GM18502 (cell line): ENCODE measurements around the gene FAM222B.
A peak's percentile ranks its signal among the peaks of the same experiment; 100 is the strongest.
"Not testable (repeated sequence)": the region's sequence is repeated elsewhere in the genome, so short reads cannot be mapped to it uniquely, and the experiment has no call there.

ENCODE experiments used
- ATAC-seq: cut with Tn5 transposase; IDR thresholded peaks from one replicate; pipeline ENCODE4 v1.9.1; 2021; ENCODE audit warnings: mild to moderate bottlenecking; ENCODE audit not compliant: unreplicated experiment, poor library complexity

The FAM222B gene, protein sequence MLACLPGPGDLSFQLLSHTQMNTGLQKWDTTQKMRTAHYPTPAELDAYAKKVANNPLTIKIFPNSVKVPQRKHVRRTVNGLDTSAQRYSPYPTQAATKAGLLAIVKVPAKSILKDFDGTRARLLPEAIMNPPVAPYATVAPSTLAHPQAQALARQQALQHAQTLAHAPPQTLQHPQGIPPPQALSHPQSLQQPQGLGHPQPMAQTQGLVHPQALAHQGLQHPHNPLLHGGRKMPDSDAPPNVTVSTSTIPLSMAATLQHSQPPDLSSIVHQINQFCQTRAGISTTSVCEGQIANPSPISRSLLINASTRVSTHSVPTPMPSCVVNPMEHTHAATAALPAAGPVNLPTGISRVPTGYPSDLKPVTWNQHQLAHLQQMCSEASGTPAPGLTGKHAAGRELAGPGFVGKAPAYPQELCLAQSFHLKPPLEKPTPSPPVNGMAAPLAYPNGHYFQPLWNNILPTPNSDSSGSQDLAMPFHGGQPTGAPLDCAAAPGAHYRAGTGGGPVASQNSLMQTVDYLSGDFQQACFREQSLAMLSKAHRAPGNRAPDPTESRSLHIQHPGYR

GRCh38 chr17:28842282-28843012 is at the start of gene FAM222B:
Gene FAM222B (minus strand): TSS chr17:28842790. CDS start chr17:28766667, 76,123 bp downstream.
- peak; percentile 77 for ATAC-seq

GRCh38 chr17:28892024-28892423 is 49.4 kb upstream of the FAM222B start:
- ATAC-seq, result no peak

DNA sequence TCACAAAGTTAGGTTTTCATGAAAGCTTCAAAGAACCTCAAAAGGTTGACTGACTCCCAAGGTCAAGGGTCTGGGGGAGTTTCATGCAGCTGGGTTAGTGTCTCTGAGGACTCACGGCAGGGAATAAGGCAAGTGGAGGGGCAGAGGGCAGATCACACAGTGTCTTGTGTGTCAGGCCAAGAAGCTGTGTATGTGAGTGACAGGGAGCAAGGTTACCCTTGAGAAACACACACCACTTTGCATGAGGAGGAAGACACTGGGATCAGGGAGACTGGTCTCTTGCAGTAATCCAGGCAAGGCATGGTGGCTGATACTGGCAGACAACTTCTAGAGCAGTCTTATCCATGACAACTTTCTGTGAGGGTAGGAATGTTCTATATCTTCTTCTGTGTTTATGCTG is 48.6 kb upstream of the FAM222B start:
- no peak for ATAC-seq

GRCh38 chr17:28889996-28890395 is 47.4 kb upstream of the FAM222B start:
- ATAC-seq, result no peak

GRCh38 chr17:28888832-28889231 is 46.2 kb upstream of the FAM222B start:
- no peak for ATAC-seq

DNA sequence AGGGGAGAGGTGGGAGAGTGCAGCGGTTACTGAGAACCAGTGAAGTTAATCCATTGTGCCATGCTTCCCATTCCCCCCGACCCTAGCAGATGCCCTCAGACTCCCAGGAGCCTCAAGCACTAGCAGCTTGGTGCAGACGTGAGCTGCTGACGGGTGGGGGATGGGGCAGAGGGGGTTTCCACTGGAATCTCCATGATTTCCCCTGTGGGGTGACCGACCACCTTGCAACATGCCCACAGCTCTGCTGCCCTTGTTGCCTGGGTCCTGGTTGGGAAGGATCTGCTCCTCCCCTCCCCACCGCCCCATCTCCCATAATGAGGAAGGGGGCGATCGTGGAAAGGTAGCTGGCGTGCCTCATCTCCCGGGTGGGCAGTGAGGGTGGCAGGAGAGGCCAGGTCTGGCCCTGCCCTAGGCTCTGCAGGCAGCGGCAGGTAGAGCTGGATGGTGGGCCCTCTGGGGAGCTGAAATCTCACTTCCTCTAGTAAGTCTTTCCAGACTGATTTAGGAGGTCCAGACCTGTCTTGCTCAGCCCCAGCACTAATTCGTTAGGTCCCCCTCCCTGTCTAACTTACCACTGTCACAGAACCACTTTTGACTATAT is 45.4 kb upstream of the FAM222B start:
- ATAC-seq, result no peak

- no peak for ATAC-seq
Measured at GRCh38 chr17:28885951-28886350, 43.4 kb upstream of the FAM222B start.

DNA sequence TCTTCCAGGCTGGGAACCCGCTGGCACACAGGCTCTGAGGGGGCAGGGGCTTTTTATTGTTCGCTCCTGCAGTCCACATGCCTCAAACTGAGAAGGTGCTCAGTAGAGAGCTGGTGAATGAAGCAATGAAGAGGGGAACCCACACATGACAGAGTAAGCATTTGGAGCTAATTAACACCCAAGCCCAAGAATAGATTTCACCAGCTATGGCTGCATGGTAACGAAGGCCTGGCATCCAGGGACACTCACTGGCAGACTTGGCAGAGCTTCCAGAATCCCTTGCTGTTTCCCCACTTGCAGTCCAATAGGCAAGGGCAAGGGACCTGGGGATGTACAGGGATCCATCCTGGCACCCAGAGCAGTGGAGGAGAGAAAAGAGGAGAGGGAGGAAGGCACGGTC is 42.8 kb upstream of the FAM222B start:
- no peak for ATAC-seq

GRCh38 chr17:28883967-28884702 is 41.5 kb upstream of the FAM222B start:
- no peak for ATAC-seq

DNA sequence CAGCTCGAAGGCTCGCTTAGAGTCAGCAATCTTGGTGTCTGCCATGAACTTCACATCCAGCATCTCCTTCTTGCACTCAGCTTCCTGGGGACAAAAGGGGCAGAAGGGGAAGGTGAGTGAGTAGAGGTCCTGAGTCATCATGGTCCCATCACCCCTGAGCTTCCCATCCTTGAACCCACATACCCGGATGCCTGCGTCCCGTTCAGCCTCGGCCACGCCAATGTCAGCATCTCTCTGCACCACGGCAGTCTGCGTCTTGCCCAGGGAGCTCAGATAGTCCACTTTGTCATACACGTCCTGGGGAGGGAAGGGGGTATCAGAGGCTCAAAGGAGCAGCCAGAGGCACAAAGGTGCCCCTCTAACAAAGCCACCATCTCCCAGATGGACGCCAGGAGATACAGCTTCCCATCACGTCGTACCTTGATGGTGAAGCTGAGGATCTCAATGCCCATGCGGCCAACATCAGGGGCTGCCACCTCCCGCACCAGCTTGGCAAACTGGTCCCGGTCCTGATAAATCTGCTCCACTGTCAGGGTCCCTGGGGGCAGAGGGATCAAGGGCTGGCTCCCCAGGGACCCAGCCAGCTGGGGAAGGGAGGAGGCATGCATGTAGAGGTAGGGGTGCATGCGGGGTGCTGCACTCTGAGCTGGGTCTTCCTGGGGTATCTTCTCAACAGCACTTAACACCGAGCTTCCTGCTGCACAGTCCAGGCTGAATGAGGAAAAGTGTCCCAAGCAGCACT is 39.7 kb upstream of the FAM222B start:
- ATAC-seq, result no peak

- no peak for ATAC-seq
Measured at GRCh38 chr17:28881533-28882056, 39.0 kb upstream of the FAM222B start.

DNA sequence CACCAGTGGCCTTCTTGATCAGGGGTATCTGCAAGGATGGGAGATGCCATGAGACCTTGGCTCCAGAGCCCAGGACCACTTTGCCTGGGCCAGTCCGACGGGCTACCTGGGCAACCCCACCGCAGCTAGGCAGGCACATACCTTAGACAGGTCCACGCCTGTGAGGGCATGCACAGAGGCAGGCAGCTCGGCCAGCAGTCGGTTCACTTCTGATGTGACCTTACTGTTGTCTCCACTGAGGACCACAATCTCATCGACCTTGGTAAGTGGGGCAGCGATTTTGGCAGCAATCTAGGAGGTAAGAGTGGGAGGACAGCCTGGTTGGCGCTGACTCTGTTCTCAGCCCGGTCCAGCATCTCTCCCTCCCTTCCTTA is 38.0 kb upstream of the FAM222B start:
- no peak for ATAC-seq

GRCh38 chr17:28879886-28880571 is 37.4 kb upstream of the FAM222B start:
- ATAC-seq, result no peak

DNA sequence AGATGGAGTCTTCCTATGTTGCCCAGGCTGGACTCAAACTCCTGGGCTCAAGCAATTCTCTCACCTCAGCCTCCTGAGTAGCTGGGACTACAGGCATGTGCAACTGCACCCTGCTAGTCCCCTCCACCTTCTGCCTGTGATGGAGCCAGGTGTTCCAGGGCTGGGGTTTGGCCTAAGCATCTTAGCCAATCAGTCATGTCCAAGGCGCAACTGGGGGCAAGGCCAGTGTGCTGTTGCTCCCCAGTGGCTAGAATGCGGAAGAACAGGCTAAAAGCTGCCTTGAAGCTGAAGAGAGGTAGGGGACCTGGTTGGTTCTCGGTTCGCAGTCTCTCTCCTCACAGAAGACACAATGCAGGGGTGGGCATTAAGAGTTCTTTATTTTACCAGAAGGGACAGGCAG is 36.4 kb upstream of the FAM222B start:
- ATAC-seq, result no peak

- ATAC-seq, result no peak
Measured at GRCh38 chr17:28878158-28878910, 35.7 kb upstream of the FAM222B start.

GRCh38 chr17:28877150-28877711 is 34.6 kb upstream of the FAM222B start:
- ATAC-seq, result not testable (repeated sequence)

DNA sequence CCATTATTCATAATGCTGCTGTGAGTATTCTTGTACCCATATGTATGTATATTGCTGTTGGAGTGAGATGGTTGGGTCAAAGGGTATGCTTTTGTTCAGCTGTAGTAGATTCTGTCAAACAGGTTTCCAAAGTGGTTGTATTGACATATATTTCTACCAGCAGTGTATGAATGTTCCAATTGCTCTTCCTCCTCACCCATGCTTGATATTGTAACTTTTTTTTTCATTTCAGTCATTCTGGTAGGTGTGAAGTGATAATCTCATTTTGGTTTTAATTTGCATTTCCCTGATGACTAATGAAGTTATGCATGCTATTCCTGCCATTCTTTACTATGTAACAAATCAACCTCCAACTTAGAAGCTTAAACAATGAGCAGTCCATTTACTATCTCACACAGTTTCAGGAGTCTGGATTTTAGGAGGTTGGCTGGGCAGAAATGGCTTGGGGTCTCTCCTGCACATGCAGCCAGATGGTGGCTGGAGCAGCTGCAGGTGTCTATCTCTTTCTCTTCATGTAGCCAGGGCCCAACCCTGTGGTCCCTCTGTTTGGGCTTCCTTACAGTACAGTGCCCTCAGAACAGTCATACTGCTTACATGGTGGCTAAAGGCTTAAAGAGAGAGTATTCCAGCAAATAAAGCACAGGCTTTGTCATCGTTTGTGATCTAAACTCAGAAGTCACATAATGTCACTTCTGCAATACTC is 33.4 kb upstream of the FAM222B start:
- no peak for ATAC-seq
